ENCODE measurements around the gene IFIT5.
"Not testable (repeated sequence)": the region's sequence is repeated elsewhere in the genome, so short reads cannot be mapped to it uniquely, and the experiment has no call there.

Gene IFIT5

GRCh38 chr10:89395141-89395540 is 19.2 kb upstream of the IFIT5 start:
- no peak for DNase-seq

GRCh38 chr10:89398003-89398749 is 16.2 kb upstream of the IFIT5 start:
- DNase-seq: no peak

GRCh38 chr10:89399956-89400355 is 14.4 kb upstream of the IFIT5 start:
- DNase-seq: no peak

GRCh38 chr10:89403043-89403442 is 11.3 kb upstream of the IFIT5 start:
- no peak for DNase-seq

- no peak for DNase-seq
Observed at GRCh38 chr10:89404104-89405047, 10.0 kb upstream of the IFIT5 start.

GRCh38 chr10:89406178-89406577 is 8.2 kb upstream of the IFIT5 start:
- DNase-seq: not testable (repeated sequence)

GRCh38 chr10:89407792-89408191 is 6.6 kb upstream of the IFIT5 start:
- not testable (repeated sequence) for DNase-seq

- not testable (repeated sequence) for DNase-seq
Observed at GRCh38 chr10:89409282-89409681, 5.1 kb upstream of the IFIT5 start.

- DNase-seq: not testable (repeated sequence)
Observed at GRCh38 chr10:89410551-89410950, 3.8 kb upstream of the IFIT5 start.

GRCh38 chr10:89411135-89411534 is 3.2 kb upstream of the IFIT5 start:
- DNase-seq: not testable (repeated sequence)

GRCh38 chr10:89412276-89412675 is 2.1 kb upstream of the IFIT5 start:
- not testable (repeated sequence) for DNase-seq

GRCh38 chr10:89413398-89413912 is 913 bp upstream of the IFIT5 start:
- no peak for DNase-seq

GRCh38 chr10:89414879-89415821 is 782 bp downstream of the IFIT5 start:
- no peak for DNase-seq

- no peak for DNase-seq
Observed at GRCh38 chr10:89416465-89416864, 2.1 kb downstream of the IFIT5 start.

GRCh38 chr10:89419548-89419947 is 5.2 kb downstream of the IFIT5 start:
- DNase-seq: no peak

GRCh38 chr10:89421018-89421476 is 6.7 kb downstream of the IFIT5 start:
- no peak for DNase-seq

- no peak for DNase-seq
Observed at GRCh38 chr10:89425000-89425399, 10.6 kb downstream of the IFIT5 start.

- DNase-seq: no peak
Observed at GRCh38 chr10:89426230-89426868, 12.0 kb downstream of the IFIT5 start.

GRCh38 chr10:89427629-89428028 is 13.3 kb downstream of the IFIT5 start:
- no peak for DNase-seq

- no peak for DNase-seq
Observed at GRCh38 chr10:89428877-89429276, 14.5 kb downstream of the IFIT5 start.

GRCh38 chr10:89431977-89432376 is 17.6 kb downstream of the IFIT5 start:
- DNase-seq: no peak

- DNase-seq: no peak
Observed at GRCh38 chr10:89438525-89438924, 24.2 kb downstream of the IFIT5 start.

Measured in NCI-H2107 (cell line).